NCI-H2227 (cell line): ENCODE results near the gene PSME3IP1.
"Not testable (repeated sequence)": the region's sequence is repeated elsewhere in the genome, so short reads cannot be mapped to it uniquely, and the experiment has no call there.

Experiments
- DNase-seq: peaks from one replicate; lab custom pipeline; 2025; ENCODE audit not compliant: unreplicated experiment; lab: John Stamatoyannopoulos, UW

The PSME3IP1 gene

DNA sequence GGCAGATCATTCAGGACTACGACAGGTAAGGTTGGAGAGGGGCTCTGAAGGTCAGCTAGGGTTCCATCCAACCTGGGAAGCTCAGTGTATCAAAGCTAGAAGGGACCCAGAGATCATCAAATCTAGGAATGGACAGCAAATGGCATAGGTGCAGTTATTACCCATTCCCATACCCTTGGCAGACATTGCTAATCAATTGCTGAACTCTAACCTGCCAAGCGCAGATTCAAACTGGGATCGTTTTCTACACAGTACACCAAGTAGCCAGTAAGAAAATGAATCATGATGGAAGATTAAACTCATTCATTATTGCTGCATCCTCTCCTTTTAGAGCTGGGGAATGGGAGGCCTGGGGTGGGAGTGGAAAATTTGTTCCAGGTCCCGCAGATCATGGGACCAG is 59.9 kb downstream of the PSME3IP1 start:
- no peak for DNase-seq

DNA sequence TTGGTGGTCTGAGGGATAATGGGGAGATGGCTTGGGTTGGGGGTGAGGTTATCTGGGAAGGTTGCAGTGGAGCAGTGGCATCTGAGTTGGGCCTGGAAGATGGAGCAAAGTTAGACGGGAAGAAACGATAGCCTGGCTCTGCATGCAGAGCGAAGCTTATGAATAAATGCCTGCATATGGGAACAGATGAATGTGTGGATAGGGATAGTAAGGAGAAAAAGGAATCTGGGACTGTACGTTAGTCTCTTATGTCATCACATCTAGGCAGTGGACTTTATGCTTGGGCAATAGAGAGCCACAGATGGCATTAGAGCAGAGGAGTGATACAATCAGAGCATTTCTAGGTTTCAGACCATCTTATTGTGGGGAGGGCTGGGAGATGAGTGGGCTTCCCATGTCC is 60.5 kb downstream of the PSME3IP1 start:
- no peak for DNase-seq

DNA sequence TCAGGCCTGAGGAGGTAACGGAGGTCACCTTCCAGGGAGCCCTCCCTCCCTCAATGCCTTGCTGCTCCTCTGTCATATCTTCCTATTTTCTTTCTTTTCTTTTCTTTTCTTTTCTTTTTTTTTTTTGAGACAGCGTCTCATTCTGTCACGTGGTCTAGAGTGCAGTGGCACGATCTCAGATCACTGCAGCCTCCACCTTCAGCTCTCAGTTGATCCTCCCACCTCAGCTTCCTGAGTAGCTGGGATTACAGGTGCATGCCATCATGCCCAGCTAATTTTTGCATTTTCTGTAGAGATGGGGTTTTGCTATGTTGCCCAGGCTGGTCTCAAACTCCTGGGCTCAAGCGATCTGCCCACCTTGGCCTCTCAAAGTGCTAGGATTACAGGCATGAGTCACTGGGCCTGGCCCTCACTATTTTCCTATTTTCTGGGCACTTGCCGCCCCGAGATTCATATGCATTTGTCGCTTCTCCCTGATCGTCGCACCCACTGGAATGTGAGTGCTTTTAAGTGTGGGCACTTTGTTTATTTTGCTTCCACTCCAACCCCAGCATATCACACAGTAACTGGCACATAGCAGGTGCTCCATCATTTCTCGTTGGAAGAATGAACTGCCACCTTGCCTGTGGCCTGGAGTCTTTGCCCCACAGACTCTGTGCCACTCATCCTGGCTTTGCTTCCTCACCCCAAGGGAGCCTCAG is 61.7 kb downstream of the PSME3IP1 start:
- DNase-seq = no peak

DNA sequence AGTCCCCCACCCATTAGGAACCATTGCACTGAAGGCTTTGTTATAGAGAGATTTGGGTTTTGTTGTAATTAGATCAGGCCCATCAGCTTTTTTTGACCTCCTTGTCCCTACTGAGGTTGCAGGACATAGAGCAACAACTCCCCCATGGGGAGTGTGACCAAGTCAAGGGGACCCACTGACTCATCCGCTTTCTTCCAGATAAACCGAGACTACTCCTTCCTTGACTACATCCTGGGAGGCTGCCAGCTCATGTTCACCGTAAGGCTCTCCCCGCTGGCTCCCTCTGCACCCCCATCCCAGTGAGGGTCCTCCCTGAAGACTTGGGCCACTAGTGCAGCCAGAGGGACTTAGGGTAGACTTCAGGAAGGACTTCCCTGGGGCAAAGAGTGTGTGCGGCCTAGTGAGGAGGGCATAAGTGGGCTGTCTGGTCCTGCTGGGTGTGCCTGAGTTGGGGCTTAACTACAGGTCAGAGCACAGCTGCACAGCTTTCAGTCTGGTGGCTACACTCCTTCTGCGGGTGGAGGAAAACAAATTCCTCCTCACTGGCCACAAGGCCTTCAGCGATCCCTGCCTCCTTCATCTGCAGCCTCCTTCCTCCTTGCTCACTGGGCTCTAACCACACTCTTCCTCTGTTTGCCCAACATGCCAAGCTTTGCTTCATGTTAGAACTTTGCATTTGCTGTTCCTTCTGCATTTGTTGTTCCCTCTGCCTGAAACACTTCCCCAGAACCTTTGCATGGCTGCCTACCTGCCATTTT is 62.4 kb downstream of the PSME3IP1 start:
- no peak for DNase-seq

DNA sequence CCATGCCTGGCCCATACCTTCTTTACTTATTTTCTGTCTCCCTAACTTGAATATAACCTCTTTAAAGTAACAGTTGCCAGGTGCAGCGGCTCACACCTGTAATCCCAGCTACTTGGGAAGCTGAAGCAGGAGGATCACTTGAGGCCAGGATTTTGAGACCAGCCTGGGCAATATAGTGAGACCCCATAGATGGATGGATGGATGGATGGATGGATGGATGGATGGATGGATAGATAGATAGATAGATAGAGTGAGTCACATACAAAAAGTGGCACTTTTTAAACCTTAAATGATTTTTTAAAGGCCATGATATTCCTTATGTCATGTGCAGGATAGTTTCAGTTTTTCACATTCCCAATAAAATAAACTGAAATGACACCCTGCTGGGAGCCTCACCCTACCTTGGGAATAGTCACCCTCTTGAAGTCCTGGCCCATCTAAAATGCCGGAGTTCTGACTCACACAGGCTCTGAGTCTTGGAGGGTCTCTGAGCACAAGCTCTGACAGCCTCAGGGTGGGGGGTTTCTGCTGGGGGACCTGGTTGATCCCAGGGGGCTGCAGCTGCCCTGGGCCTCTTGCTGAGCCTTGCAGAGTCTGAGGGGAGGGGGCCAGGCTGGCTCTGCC is 67.3 kb downstream of the PSME3IP1 start:
- no peak for DNase-seq

DNA sequence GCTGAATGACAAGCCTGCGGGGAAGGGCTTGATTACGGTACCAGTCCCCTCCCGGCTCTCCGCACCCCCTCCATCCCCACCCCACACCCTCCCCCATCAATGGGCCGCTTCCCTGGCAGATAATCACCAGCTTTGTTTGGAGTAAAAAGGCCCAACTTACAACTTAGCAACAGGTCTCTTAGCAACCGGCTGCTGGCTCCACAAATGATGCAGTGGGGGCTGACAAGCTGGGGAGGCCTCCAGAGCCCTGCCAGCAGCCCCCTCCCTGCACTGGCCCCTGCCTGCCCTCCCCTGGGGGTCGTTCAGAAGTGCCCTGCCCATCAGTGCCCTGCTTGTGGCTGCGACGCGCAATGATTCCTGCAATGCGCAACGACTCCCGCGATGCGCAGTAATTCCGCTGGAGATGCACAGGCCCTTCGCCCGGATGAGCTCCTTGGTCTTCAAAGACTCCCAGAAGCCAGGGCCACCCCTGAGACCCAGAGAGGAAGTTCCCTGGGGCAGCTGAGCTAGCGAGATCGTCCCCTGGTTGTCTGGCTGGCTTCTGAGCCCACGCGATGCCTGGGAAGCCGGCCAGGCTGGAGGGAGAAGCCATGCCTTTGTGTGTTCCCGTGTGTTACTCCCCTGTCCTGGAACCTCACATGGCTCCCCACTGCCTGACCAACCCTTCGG is 70.2 kb downstream of the PSME3IP1 start:
- peak; percentile 92 for DNase-seq

DNA sequence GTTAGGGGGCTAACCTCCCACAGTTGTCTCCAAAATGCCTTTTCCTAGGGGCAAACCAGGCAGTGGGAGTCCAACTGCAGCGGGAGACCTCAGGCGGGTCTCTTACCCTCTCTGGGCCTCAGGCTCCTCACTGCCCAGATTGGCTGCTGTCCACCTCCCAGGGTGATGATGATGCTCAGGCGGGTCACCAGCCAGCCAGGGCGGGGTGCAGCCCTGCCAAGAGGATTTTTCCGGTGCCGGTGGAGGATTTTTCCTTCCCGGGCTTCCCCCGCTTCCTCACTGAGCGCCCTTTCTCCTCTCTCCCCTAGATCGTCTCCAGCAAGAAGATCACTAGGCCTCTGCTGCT is 70.7 kb downstream of the PSME3IP1 start:
- no peak for DNase-seq

DNA sequence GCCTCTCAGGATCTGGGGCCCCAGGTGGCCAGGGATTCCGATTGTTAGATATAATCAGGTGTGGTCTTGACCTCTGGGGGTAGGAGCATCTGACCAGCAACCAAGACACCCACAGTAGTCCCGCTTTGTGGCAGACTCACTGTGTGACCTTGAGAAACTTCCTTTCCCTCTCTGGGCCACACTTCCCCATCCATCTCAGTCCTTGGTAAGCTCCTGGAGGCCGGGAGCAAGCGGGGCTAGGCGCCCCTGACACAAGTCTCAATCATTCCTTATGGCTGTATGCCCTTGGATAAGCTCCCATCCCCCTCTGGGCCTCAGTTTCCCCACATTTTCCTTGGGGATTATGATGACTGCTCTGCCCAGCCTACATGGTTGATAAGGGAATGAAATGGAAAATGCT is 72.2 kb downstream of the PSME3IP1 start:
- no peak for DNase-seq

DNA sequence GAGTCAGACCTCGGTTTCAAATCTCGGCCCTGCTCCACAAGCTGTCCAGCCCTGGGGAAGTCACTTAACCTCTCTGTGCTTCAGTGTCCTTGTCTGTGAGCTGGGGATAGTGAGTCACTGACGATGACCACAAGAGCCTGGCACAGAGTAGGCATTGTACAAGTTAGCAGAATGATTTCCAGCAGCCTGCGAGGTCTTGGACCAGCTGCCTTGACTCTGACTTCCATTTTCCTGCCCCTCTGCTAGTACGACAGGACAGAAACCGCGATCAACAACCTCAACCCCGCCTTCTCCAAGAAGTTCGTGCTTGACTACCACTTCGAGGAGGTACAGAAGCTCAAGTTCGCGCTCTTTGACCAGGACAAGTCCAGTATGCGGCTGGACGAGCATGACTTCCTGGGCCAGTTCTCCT is 72.8 kb downstream of the PSME3IP1 start:
- no peak for DNase-seq

DNA sequence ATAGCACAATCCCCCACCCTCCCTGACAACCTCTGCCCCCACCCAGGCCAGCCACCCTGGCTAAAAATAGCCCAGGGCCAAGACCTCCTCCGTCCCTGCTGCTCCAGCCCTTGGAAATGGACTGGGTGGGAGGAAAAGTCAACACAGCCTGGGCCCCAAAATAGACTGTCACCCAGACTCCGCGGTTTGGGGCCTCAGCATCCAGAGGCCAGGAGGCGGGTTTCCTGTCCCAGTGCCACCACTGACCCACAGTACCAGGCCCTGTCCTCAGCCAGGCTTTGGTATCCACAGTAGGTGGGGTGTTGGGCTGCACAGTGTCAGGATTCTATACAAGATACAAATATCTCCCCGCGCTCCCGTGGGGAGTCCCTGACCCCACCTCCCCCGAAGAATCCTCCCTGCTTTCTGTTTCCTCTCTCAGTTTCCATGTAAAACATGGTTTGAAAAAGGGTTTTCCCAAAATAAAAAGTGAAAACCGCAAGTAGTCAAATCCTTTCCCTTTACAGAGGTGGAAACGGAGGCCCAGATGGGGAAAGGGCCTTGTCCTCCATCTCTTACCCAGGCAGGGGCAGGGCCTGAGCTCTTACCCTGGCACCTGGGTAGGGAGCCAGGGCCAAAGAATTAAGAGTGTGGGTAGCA is 73.3 kb downstream of the PSME3IP1 start:
- DNase-seq = no peak

DNA sequence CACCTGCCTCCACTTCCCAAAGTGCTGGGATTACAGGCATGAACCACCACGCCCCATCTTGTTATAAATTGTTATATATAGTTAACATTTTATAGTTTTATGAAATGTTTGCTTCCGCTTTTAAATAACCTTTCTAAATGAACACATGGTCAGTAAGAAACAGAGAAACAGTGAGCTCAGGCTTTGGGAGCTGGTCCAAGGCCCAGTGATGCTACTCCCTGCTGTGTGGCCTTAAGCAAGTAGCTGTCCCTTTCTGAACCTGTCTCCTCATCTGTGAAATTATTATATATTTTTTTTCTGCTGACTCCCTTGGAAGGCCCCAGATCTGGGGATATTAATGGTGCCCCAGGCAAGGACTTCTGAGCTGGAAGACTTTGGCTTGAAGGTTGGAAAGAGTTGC is 74.4 kb downstream of the PSME3IP1 start:
- DNase-seq = no peak

DNA sequence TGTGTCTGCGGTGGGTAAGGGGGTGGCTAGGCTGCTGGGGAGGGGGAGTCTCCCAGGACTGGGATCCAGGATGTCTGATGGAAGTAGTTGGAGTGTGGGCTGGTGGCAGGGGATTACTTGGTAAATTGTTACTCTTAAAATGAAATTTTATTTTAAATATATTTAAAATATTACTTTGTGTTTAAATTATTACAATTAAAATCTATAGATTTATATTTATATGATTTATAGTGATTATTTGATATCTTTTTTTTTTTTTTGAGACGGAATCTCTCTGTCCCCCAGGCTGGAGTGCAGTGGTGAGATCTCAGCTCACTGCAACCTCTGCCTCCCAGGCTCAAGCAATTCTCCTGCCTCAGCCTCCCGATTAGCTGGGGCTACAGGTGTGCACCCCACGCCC is 74.9 kb downstream of the PSME3IP1 start:
- DNase-seq = no peak

DNA sequence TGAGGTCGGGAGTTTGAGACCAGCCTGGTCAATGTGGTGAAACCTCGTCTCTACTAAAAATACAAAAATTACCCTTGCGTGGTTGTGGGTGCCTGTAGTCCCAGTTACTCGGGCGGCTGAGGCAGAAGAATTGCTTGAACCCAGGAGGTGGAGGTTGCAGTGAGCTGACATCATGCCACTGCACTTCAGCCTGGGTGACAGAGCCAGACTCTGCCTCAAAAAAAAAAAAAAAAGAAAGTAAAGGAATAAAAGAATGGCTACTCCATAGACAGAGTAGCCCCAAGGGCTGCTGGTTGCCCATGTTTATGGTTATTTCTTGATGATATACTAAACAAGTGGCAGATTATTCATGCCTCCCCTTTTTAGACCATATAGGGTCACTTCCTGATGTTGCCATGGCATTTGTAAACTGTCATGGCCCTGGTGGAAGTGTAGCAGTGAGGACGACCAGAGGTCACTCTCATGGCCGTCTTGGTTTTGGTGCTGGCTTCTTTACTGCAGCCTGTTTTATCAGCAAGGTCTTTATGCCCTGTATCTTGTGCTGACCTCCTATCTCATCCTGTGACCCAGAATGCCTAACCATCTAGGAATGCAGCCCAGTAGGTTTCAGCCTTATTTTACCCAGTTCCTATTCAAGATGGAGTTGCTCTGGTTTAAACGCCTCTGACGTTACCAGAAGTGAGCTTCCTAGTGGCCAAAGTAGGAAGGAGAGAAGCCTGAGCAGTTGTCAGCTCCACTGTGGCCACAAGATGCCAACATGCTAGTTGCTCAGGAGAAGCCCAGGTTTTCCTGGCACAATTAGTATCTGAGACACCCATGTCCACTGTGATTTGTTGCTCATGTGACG is 76.4 kb downstream of the PSME3IP1 start:
- not testable (repeated sequence) for DNase-seq

DNA sequence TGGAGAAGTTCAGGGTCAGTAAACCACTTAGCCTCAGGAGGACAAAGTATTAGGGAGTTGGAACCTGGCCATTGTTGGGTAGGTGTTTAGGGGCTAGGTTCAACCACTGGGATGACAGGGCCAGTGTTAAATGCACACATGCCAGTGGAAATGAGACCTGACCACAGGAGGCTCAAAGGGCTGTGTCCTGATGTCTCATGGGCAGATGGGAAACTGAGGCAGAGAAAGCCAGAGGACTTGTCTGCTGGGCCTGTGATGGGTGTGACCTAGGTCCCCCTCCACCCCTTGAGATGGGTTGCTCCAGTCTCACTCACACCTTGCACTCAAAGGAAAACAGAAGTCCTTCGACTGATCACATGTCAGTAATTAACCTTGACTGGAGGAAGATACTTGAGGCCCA is 77.4 kb downstream of the PSME3IP1 start:
- no peak for DNase-seq

DNA sequence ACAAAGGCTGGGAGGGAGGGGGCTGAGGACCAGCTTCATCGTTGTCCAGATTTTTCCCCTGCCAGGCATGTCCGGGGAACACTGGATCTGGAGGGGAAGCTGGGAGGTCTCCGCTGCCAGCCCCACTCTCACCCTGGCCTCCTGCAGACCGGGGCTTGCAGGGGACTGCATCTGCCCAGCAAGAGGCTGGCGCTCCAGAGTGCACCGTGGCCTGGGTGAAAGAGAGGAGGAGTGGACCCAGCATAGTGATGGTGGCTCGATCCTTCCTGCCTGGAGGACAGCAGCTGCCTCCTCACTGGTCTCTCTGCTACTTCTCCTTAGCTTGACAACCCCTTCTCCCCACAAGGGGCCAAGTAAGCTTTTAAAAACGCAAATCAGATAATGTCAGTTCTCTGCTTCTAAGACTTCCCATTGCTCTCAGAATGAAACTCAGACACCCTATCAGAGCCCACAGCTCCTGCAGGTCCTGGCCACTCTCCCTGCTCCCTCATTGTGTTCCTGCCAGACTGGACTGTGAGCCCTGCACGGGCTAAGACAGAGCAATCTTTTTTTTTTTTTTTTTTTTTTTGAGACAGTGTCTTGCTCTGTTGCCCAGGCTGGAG is 78.4 kb downstream of the PSME3IP1 start:
- no peak for DNase-seq

DNA sequence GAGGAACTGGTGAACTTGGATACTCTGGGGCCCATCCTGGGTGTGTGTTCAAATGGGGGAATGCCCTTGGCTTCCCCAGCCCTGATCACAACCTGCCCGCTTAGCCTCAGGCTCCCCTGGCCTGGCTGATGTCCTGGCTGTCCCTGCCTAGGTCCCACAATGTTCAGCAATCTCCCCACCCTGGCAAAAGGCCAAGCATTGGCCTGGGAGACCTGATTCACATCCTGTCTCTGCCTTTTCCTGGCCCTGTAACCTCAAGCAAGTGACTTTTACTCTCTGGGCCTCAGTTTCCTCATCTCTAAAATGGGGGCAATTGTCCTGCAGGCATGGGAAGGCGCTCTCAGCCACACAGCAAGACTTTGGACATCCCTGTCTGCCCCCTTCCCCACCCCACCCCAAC is 79.1 kb downstream of the PSME3IP1 start:
- no peak for DNase-seq

DNA sequence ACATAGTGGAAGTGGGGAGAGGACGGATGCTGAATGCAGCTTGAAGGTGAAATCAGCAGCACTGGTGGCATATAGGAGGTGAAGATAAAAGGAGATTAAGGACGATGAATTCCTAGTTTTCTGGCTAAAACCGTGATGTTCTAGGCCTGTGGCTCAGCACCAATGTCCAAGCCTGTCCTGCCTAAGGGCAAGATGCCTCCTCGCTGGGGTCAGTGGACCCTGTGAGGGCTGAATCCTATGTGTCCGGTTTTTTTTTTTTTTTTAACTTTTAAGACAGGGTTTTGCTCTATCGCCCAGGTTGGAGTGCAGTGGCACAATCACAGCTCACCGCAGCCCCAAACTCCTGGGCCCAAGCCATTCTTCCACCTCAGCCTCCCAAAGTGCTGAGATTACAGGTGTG is 80.7 kb downstream of the PSME3IP1 start:
- no peak for DNase-seq

DNA sequence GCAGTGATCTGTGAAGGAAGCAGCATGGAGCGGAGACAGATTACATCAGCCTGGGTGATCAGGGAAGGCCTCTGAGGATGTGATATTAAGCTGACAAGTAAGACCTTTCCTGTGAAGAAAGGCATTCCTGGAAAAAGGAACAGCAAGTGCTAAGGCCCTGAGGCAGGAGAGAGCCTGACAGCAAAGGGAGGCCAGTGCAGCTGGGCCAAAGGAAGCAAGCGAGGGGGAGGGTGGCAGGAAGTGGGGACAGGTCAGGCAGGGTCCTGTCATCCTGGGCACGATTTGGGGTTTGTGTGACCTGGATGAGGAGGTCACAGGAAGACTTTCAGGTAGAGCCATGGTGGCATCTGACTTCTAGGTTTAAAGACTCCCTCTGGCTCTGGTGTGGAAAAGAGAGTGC is 81.1 kb downstream of the PSME3IP1 start:
- DNase-seq = no peak

DNA sequence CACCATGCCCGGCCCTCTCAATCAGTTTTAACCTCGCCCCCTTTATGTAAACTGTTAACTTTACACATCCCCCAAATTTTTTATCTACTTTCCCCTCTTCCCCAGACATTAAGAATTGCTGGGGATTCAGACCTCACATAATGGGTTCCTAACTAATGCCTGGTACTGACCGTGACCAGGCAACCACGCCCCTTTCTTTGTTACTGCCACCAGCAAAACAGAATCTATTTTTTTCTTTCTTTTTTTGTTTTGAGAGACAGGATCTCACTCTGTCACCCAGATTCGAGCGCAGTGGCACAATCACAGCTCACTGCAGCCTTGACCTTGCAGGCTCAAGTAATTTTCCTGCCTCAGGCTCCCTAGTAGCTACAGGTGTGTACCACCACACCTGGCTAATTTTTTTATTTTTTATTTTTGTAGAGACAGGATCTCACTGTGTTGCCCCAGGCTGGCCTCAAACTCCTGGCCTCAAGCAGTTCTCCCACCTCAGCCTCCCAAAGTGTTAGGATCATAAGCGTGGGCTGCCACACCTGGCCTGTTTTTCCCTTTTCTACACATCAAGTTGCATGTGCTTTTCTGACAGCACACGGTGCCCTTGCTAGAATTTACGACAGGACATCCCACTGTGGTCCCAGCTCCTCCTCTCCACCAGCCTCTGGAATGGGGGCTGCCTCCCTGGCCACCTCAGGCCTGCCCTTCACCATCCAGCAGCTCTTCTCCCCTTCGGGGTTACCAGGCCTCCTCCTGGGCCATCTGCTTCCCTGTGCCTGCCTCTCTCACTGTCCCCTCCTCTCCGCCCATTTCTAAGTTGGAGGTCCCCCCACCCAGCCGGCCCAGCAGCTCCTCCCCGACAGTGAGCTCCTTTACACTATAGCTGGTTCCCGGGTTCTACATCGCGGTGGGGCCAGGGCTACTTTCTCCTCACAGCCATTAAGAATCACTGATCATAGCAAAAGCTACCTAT is 82.7 kb downstream of the PSME3IP1 start:
- DNase-seq = peak; percentile 19
